K562 (cell line): ENCODE data around the gene ATXN7L1. TPM values are rescaled to one million over a fixed set of nuclear protein-coding genes. Genes with fewer than 3 reads are reported as not detected.

Experiments used
- ATAC-seq: fragments of 200-7000 bp; cut with Tn5 transposase; 3 replicates; pipeline ENCODE4 v1.9.1; 2020; ENCODE audit warnings: moderate library complexity
- BruUV-seq: library from RNA; stranded (reverse); fragments of 400-500 nt; replicated peaks from 2 replicates; lab custom pipeline; 2021; lab: Mats Ljungman, UMichigan
- CTCF ChIA-PET: fragments of 300-600 bp; formaldehyde crosslinking; extraction: SDS; loops from one replicate; lab custom pipeline; 2021; ENCODE audit warnings: low intra/inter-chr PET ratio; lab: Yijun Ruan, JAX
- POLR2A ChIA-PET: fragments of 300-600, 350-650 bp; sonication (Branson Sonifier 250); formaldehyde crosslinking; extraction: SDS; loops from one replicate; lab custom pipeline; 2021; ENCODE audit warnings: antibody characterized with exemption, inconsistent platforms; lab: Yijun Ruan, JAX
- DNase-seq, 4 experiments: peaks; one replicate each; pipeline versions ENCODE4 v3.0.0 to v3.0.0-alpha.2; 2011 to 2018; ENCODE audit warnings: low spot score in 3 of 4, mixed read lengths in 3 of 4; ENCODE audit errors: extremely low read depth in 1 of 4
- FAIRE-seq: peaks from 2 replicates; lab custom pipeline; 2011; peaks lifted over from hg19 to GRCh38; lab: Jason Lieb, UNC
- H2AFZ ChIP-seq: 2 replicates; pipeline ENCODE4 v1.6.0; 2011; ENCODE audit warnings: low read depth, low read length, control low read depth, inconsistent platforms
- H3K27ac ChIP-seq: fragments of 200-600 bp; 3 replicates; pipeline ENCODE4 v1.8.0; 2011; ENCODE audit warnings: low read depth, mild to moderate bottlenecking, control low read depth, inconsistent platforms, low read length, moderate library complexity, mixed read lengths; ENCODE audit errors: extremely low read depth
- H3K27me3 ChIP-seq, 2 experiments: fragments of 300-600 bp in 1 of 2; 2 replicates in 1 of 2; 3 replicates in 1 of 2; pipeline versions ENCODE4 v1.6.0 to v1.8.0; 2011; ENCODE audit warnings: inconsistent platforms in 2 of 2, low read length in 2 of 2, mild to moderate bottlenecking in 1 of 2, mixed read lengths in 1 of 2, moderate library complexity in 1 of 2; ENCODE audit not compliant: control insufficient read depth in 2 of 2, insufficient read depth in 2 of 2
- H3K36me3 ChIP-seq: fragments of 300-600 bp; 3 replicates; pipeline ENCODE4 v1.8.0; 2011; ENCODE audit warnings: mild to moderate bottlenecking, low read length, inconsistent platforms; ENCODE audit not compliant: control insufficient read depth, insufficient read depth
- H3K4me1 ChIP-seq, 2 experiments: fragments of 200-600 bp in 1 of 2; replicated peaks in 1 of 2; 2 replicates in 1 of 2; 3 replicates in 1 of 2; pipeline versions ENCODE4 v1.5.1 to v1.8.0; 2011; ENCODE audit warnings: inconsistent platforms in 2 of 2, low read length in 2 of 2, mild to moderate bottlenecking in 1 of 2, mixed read lengths in 1 of 2, moderate library complexity in 1 of 2; ENCODE audit not compliant: control insufficient read depth in 2 of 2, insufficient read depth in 2 of 2
- H3K4me2 ChIP-seq: 2 replicates; pipeline ENCODE4 v1.6.1; 2011; ENCODE audit warnings: low read length, control low read depth, inconsistent platforms, mixed read lengths; ENCODE audit not compliant: insufficient read depth
- H3K4me3 ChIP-seq: fragments of 200-600 bp; sonication (generic), shearing (Covaris generic); 2 replicates; pipeline ENCODE4 v1.5.1; 2016; ENCODE audit warnings: control low read depth, inconsistent platforms
- H3K79me2 ChIP-seq: fragments of 200-600 bp; 3 replicates; pipeline ENCODE4 v1.8.0; 2011; ENCODE audit warnings: low read length, inconsistent platforms; ENCODE audit not compliant: control insufficient read depth, insufficient read depth
- H3K9ac ChIP-seq, 2 experiments: 2 replicates each; pipeline versions ENCODE4 v1.6.0 to v1.6.1; 2011; ENCODE audit warnings: low read depth in 2 of 2, low read length in 2 of 2, control low read depth in 1 of 2, inconsistent platforms in 1 of 2, mild to moderate bottlenecking in 1 of 2, mixed read lengths in 1 of 2; ENCODE audit not compliant: insufficient read depth in 1 of 2
- H3K9me1 ChIP-seq: one replicate; pipeline ENCODE4 v1.6.0; 2011; ENCODE audit warnings: inconsistent platforms, mild to moderate bottlenecking, low read length, moderate library complexity; ENCODE audit not compliant: control insufficient read depth, insufficient read depth
- H3K9me3 ChIP-seq: replicated peaks from 2 replicates; pipeline ENCODE4 v1.5.1; 2011; ENCODE audit warnings: low read depth, low read length, inconsistent platforms; ENCODE audit not compliant: control insufficient read depth, insufficient read depth
- H4K20me1 ChIP-seq: replicated peaks from 2 replicates; pipeline ENCODE4 v1.6.1; 2011; ENCODE audit warnings: low read length, inconsistent platforms, mixed read lengths; ENCODE audit not compliant: control insufficient read depth, insufficient read depth
- ATF7 ChIP-seq: fragments of 450-650 bp; IDR thresholded peaks from 2 replicates; pipeline ENCODE4 v1.7.1; 2014; ENCODE audit warnings: mild to moderate bottlenecking, moderate library complexity
- CBFA2T2 ChIP-seq: fragments of 450-650 bp; conservative IDR thresholded peaks from 2 replicates; pipeline ENCODE4 v1.6.1; 2017; ENCODE audit warnings: mild to moderate bottlenecking
- CBFA2T3 ChIP-seq: fragments of 450-650 bp; IDR thresholded peaks from 2 replicates; pipeline ENCODE4 v1.6.1; 2017
- ILK ChIP-seq: fragments of 450-650 bp; IDR thresholded peaks from 2 replicates; pipeline ENCODE4 v1.6.1; 2016; ENCODE audit warnings: missing genetic modification characterization, low read depth, mild to moderate bottlenecking, missing compliant biosample characterization, moderate library complexity, borderline replicate concordance
- KHSRP ChIP-seq: fragments of 450-650 bp; IDR thresholded peaks from 2 replicates; pipeline ENCODE4 v1.6.1; 2017
- KLF16 ChIP-seq: IDR thresholded peaks from 2 replicates; pipeline ENCODE4 v1.6.1; 2016; ENCODE audit warnings: antibody characterized with exemption
- SIN3B ChIP-seq: fragments of 450-650 bp; IDR thresholded peaks from 2 replicates; pipeline ENCODE4 v1.6.1; 2017; ENCODE audit warnings: low read depth, mild to moderate bottlenecking, moderate library complexity
- SPI1 ChIP-seq: IDR thresholded peaks from 2 replicates; pipeline ENCODE4 v1.6.1; 2011; ENCODE audit warnings: low read depth, low read length, control low read depth, borderline replicate concordance
- ZNF766 ChIP-seq: fragments of 200-800 bp; sonication (Bioruptor generic); conservative IDR thresholded peaks from 2 replicates; pipeline ENCODE4 v1.6.1; 2016; ENCODE audit warnings: missing genetic modification characterization, missing compliant biosample characterization
- WGBS: fragments of 100-300 bp; shearing (Covaris generic); methylation state at CpG from one replicate; pipeline ENCODE4 v1.1.6; 2016; ENCODE audit warnings: low coverage, mixed read lengths; ENCODE audit not compliant: insufficient coverage; ENCODE audit errors: missing lambda C conversion rate; 5-methylcytosine and 5-hydroxymethylcytosine counted together
- in situ Hi-C: fragments of 300-500 bp; cut with MboI; formaldehyde crosslinking; loops from 4 replicates; pipeline ENCODE4 v1.15.0; 2018; ENCODE audit warnings: inconsistent platforms, mixed read lengths
- intact Hi-C: fragments of 100-400 bp; cut with micrococcal nuclease; formaldehyde crosslinking; loops from 2 replicates; pipeline ENCODE4 v1.14.2; 2022
- polyA plus RNA-seq, 8 experiments: library from polyadenylated mRNA; depleted of rRNA in 4 of 8; stranded (reverse) in 5 of 8; unstranded in 3 of 8; fragments of >200 nt; fragmentation: Nextera tagmentation in 2 of 8; fragmentation: Illumina TruSeq in 1 of 8; extraction: Ambion mirVana in 2 of 8; extraction: Trizol in 1 of 8; gene quantifications; 2 replicates each; pipeline versions ENCODE4 v1.2.1 to v1.2.3, GENCODE V29; 2011 to 2014; ENCODE audit warnings: inconsistent platforms in 1 of 8, missing spikeins in 1 of 8
- total RNA-seq, 7 experiments: library from RNA; depleted of rRNA in 6 of 7; stranded (reverse); fragments of >200 nt in 6 of 7; fragmentation: Illumina TruSeq in 2 of 7; extraction: Trizol in 2 of 7; gene quantifications; 2 replicates each; pipeline versions ENCODE4 v1.2.1 to v1.2.3, GENCODE V29; 2011 to 2021; ENCODE audit warnings: low replicate concordance in 1 of 7
- TF ChIP-seq, protein P1 (sequence below): fragments of 200-800 bp; sonication (Bioruptor generic); IDR thresholded peaks from 2 replicates; pipeline ENCODE4 v1.6.1; 2017; ENCODE audit warnings: missing genetic modification characterization, missing compliant biosample characterization
- TF ChIP-seq, protein P2 (sequence below): sonication (generic); formaldehyde crosslinking; IDR thresholded peaks from 2 replicates; pipeline ENCODE4 v1.5.0; 2020; ENCODE audit warnings: missing genetic modification reagents
- TF ChIP-seq, protein P3 (sequence below): fragments of 450-650 bp; formaldehyde crosslinking; IDR thresholded peaks from 2 replicates; pipeline ENCODE4 v1.4.0; 2022; ENCODE audit warnings: missing genetic modification characterization

Gene ATXN7L1
- total and polyA plus RNA-seq, 9 of the 15 experiments (the other 6 are each of a cell fraction or from before 2014, with no cell fraction given), result 6.6 to 13.7 (median 10.7) TPM

DNA sequence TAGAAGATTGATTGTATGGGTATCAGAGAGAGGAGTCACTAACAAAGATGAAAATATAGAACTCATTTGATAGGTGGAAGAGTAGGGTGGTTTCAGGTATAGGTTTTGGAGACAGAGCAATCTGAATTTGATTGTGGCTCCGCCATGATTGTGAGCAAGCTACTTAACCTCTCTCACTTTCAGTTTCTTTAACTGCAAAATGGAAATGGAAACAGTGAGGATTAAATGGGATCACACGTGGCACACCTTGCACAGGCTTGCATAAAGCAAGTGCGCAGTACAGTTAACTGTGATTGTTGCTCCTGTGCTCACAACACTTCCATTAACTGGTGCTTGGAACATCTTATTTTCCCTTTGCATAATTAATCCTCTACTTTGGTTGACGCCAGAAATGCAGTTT lies 54.9 kb downstream of the ATXN7L1 start:
- ATAC-seq, result no peak

DNA sequence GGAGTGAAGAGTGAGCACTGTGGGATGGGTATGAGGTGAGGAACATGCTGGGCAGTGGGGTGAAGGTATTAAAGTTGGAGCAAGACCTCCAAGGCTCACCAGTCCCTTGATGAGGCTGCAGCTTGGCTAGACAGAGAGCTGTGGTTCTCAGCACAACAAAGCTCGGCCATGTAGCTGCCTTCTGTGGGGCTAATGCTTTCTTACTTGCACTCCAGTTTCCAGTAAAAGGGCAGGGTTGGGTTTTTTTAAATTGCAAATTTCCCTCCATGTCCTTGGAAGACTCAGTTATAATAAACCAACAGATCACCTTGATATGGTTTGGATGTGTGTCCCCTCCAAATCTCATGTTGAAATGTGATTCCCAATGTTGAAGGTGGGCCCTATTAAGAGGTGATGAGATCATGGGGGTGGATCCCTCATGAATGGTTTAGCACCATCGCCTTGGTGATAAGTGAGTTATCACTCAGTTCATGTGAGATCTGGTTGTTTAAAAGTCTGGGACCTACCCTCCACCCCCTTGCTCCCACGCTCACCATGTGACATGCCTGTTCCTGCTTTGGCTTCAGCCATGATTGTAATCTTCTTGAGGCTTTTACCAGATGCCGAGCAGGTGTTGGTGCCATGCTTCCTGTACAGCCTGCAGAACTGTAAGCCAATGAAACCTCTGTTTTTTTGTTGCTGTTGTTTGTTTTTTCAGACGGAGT lies 55.9 kb downstream of the ATXN7L1 start:
- Histone ChIP-seq H3K27me3 (peaks cover 3 to 13% of the 10 kb centered on the region in 2 experiments; a peak in 4 of 5 replicates), H3K9ac (no peak overlapping the region), H2AFZ (no peak overlapping the region), H3K4me1 (0 out of 5 replicates have a peak, but pooled peaks cover 0 to 3% of the 10 kb centered on the region in 2 experiments), H3K36me3 (no peaks in the 10 kb centered on the region), H3K9me1 (no peaks in the 10 kb centered on the region), H3K9me3 (no peaks in the 10 kb centered on the region), H3K4me2 (no peak overlapping the region), H4K20me1 (no peaks in the 10 kb centered on the region), H3K27ac (no peak overlapping the region), H3K4me3 (no peak overlapping the region), H3K79me2 (no peaks in the 10 kb centered on the region)
- DNase-seq (peak in 1 of 4 experiments; percentile 21), ATAC-seq (no peak; the same call in 2 of the 3 replicates), FAIRE-seq (no peak)
- BruUV-seq, result no TSS peak
- in situ Hi-C loops (no loop called here), intact Hi-C loops (no loop called here)
- ChIA-PET CTCF (no interaction called here), POLR2A (interaction anchor here (0.7 to 1.0 kb wide), 2 partner anchors 11 to 210 kb away, joined by 3 to 4 read pairs; no protein-coding TSS in a partner anchor)
- 8% methylated on average over 5 of the region's 5 CpGs for WGBS
- TF ChIP-seq KHSRP (no peak), CBFA2T2 (peak; percentile 26; the same call in 1 of the 2 replicates), ZNF766 (CRISPR knock-in tag) (peak; percentile 99), ATF7 (0 out of 2 replicates have a peak, but pooled peaks have one; percentile 33), KLF16 (peak; percentile 51; the same call in 1 of the 2 replicates), CBFA2T3 (peak; percentile 19)
- TF ChIP-seq, protein P1, sequence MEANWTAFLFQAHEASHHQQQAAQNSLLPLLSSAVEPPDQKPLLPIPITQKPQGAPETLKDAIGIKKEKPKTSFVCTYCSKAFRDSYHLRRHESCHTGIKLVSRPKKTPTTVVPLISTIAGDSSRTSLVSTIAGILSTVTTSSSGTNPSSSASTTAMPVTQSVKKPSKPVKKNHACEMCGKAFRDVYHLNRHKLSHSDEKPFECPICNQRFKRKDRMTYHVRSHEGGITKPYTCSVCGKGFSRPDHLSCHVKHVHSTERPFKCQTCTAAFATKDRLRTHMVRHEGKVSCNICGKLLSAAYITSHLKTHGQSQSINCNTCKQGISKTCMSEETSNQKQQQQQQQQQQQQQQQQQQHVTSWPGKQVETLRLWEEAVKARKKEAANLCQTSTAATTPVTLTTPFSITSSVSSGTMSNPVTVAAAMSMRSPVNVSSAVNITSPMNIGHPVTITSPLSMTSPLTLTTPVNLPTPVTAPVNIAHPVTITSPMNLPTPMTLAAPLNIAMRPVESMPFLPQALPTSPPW (CRISPR knock-in tag), result peak; percentile 55; the same call in 1 of the 2 replicates
- TF ChIP-seq, protein P2, sequence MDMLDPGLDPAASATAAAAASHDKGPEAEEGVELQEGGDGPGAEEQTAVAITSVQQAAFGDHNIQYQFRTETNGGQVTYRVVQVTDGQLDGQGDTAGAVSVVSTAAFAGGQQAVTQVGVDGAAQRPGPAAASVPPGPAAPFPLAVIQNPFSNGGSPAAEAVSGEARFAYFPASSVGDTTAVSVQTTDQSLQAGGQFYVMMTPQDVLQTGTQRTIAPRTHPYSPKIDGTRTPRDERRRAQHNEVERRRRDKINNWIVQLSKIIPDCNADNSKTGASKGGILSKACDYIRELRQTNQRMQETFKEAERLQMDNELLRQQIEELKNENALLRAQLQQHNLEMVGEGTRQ (CRISPR knock-in tag), result peak; percentile 60
- TF ChIP-seq, protein P3, sequence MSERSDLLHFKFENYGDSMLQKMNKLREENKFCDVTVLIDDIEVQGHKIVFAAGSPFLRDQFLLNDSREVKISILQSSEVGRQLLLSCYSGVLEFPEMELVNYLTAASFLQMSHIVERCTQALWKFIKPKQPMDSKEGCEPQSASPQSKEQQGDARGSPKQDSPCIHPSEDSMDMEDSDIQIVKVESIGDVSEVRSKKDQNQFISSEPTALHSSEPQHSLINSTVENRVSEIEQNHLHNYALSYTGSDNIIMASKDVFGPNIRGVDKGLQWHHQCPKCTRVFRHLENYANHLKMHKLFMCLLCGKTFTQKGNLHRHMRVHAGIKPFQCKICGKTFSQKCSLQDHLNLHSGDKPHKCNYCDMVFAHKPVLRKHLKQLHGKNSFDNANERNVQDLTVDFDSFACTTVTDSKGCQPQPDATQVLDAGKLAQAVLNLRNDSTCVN (CRISPR knock-in tag), result 0 out of 2 replicates have a peak, but pooled peaks have one; percentile 24

More for the DNA sequence above, 54.9 kb downstream of the ATXN7L1 start:
- no TSS peak for BruUV-seq
- H2AFZ ChIP-seq, result no peak overlapping the region
- intact Hi-C loops (no loop called here), in situ Hi-C loops (no loop called here)
- POLR2A ChIA-PET, result interaction anchor here (1.1 kb wide), 1 partner anchor 9 kb away, joined by 5 read pairs; no protein-coding TSS in a partner anchor
- no peaks in the 10 kb centered on the region for H3K36me3 ChIP-seq
- DNase-seq (no peak), FAIRE-seq (no peak)
- no peaks in the 10 kb centered on the region for H3K9me1 ChIP-seq
- H3K4me1 ChIP-seq, result 0 out of 5 replicates have a peak, but pooled peaks cover 0 to 3% of the 10 kb centered on the region in 2 experiments
- H3K27ac ChIP-seq, result no peak overlapping the region
- peaks cover under 1 to 7% of the 10 kb centered on the region in 2 experiments; a peak in 3 of 5 replicates for H3K27me3 ChIP-seq
- no peaks in the 10 kb centered on the region for H3K79me2 ChIP-seq
- H4K20me1 ChIP-seq, result no peaks in the 10 kb centered on the region
- WGBS, result 32% methylated on average over 4 of the region's 4 CpGs
- H3K9me3 ChIP-seq, result no peaks in the 10 kb centered on the region
- H3K4me3 ChIP-seq, result no peak overlapping the region
- H3K4me2 ChIP-seq, result no peak overlapping the region
- TF ChIP-seq SIN3B, result no peak
- no peak for TF ChIP-seq ILK (tag)
- no peak for TF ChIP-seq SPI1
- H3K9ac ChIP-seq, result no peak overlapping the region
- CTCF ChIA-PET, result no interaction called here
